Measurements from ENCODE around the gene RAB44. TPM values are rescaled to one million over a fixed set of nuclear protein-coding genes. Genes with fewer than 3 reads are reported as not detected.

RAB44 gene
- total RNA-seq, 1 experiment from 2014 or later, result 0.05 TPM

DNA sequence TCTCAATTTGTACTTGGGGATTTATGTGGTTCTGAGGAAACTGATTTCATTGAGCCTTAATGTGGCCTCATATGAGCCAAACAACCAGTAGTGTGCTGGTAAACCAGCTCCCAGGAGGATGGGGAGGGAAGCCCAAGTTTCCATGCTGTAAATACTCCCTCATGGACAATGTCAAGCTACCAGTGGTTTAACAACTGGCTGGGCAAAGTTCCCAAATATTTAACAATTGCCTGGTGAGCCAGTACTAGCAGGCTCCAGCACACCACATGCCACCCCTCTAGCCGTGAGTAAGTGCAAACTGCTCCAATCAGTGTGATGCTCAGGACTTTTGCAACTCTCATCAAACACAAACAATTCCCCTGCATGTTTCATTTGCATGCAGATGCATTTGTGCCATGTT lies 38.4 kb upstream of the RAB44 start:
- Histone ChIP-seq H3K4me2 (ENCODE audit: low read length) (no peak overlapping the region), H3K9me2 (ENCODE audit: insufficient read depth) (no peaks in the 10 kb centered on the region), H3K9me3 (ENCODE audit: control insufficient read depth in 1 of 2, insufficient read depth in 1 of 2, low read depth in 1 of 2, low read length in 2 of 2) (no peaks in the 10 kb centered on the region), H4K20me1 (ENCODE audit: insufficient read depth) (no peaks in the 10 kb centered on the region), H3K79me2 (ENCODE audit: insufficient read depth, low read length) (no peaks in the 10 kb centered on the region), H2AFZ (ENCODE audit: low read depth, low read length, poor library complexity, severe bottlenecking) (no peak overlapping the region), H3K4me1 (ENCODE audit: control insufficient read depth in 1 of 2, insufficient read depth in 2 of 2, low read length in 2 of 2) (peaks cover 18 to 34% of the 10 kb centered on the region in 2 experiments), H3K4me3 (replicated peaks in 1 of 2; ENCODE audit: low read depth in 1 of 2, low read length in 2 of 2) (no peak overlapping the region), H3K27ac (ENCODE audit: low read depth, low read length) (no peak overlapping the region), H3K9ac (ENCODE audit: low read length) (no peak overlapping the region), H3K27me3 (ENCODE audit: insufficient read depth, low read length) (no peaks in the 10 kb centered on the region), H3K36me3 (ENCODE audit: control insufficient read depth in 1 of 2, insufficient read depth in 2 of 2, low read length in 2 of 2) (no peaks in the 10 kb centered on the region)
- ATAC-seq (no peak), DNase-seq (ENCODE audit: low read depth, low spot score) (no peak)
- ChIA-PET RAD21 (ENCODE audit: low non-redundant PET in 1 of 2, low total read pairs in 2 of 2, uncharacterized antibody in 2 of 2, unreplicated experiment in 2 of 2) (no interaction called here), POLR2A (no interaction called here), CTCF (no interaction called here)
- BruUV-seq (replicated peaks), result no TSS peak
- TF ChIP-seq POLR2A (IDR thresholded peaks at IDR 0.05; ENCODE audit: borderline replicate concordance, extremely low read depth, insufficient read depth, insufficient read length), result no peak
- no peak for TF ChIP-seq TCF7L2 (IDR thresholded peaks at IDR 0.05; ENCODE audit: borderline replicate concordance, extremely low read depth, insufficient read depth, insufficient read length)
- no peak for TF ChIP-seq YY1 (IDR thresholded peaks at IDR 0.05; ENCODE audit: extremely low read depth, insufficient replicate concordance, low read depth, low read length)
- no peak for TF ChIP-seq CEBPB (IDR thresholded peaks at IDR 0.05; ENCODE audit: low read depth)
- TF ChIP-seq EGR1 (IDR thresholded peaks at IDR 0.05; ENCODE audit: low read depth), result no peak
- no peak for TF ChIP-seq ZFX (IDR thresholded peaks at IDR 0.05)
- TF ChIP-seq RAD21 (IDR thresholded peaks at IDR 0.05; ENCODE audit: low read depth), result no peak
- TF ChIP-seq, protein P1, sequence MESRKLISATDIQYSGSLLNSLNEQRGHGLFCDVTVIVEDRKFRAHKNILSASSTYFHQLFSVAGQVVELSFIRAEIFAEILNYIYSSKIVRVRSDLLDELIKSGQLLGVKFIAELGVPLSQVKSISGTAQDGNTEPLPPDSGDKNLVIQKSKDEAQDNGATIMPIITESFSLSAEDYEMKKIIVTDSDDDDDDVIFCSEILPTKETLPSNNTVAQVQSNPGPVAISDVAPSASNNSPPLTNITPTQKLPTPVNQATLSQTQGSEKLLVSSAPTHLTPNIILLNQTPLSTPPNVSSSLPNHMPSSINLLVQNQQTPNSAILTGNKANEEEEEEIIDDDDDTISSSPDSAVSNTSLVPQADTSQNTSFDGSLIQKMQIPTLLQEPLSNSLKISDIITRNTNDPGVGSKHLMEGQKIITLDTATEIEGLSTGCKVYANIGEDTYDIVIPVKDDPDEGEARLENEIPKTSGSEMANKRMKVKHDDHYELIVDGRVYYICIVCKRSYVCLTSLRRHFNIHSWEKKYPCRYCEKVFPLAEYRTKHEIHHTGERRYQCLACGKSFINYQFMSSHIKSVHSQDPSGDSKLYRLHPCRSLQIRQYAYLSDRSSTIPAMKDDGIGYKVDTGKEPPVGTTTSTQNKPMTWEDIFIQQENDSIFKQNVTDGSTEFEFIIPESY (IDR thresholded peaks at IDR 0.05; ENCODE audit: extremely low read depth, insufficient replicate concordance, low read length), result no peak
- no peak for TF ChIP-seq EZH2 (IDR thresholded peaks at IDR 0.05)
- TF ChIP-seq JUND (IDR thresholded peaks at IDR 0.05), result no peak
- TF ChIP-seq, protein P2, sequence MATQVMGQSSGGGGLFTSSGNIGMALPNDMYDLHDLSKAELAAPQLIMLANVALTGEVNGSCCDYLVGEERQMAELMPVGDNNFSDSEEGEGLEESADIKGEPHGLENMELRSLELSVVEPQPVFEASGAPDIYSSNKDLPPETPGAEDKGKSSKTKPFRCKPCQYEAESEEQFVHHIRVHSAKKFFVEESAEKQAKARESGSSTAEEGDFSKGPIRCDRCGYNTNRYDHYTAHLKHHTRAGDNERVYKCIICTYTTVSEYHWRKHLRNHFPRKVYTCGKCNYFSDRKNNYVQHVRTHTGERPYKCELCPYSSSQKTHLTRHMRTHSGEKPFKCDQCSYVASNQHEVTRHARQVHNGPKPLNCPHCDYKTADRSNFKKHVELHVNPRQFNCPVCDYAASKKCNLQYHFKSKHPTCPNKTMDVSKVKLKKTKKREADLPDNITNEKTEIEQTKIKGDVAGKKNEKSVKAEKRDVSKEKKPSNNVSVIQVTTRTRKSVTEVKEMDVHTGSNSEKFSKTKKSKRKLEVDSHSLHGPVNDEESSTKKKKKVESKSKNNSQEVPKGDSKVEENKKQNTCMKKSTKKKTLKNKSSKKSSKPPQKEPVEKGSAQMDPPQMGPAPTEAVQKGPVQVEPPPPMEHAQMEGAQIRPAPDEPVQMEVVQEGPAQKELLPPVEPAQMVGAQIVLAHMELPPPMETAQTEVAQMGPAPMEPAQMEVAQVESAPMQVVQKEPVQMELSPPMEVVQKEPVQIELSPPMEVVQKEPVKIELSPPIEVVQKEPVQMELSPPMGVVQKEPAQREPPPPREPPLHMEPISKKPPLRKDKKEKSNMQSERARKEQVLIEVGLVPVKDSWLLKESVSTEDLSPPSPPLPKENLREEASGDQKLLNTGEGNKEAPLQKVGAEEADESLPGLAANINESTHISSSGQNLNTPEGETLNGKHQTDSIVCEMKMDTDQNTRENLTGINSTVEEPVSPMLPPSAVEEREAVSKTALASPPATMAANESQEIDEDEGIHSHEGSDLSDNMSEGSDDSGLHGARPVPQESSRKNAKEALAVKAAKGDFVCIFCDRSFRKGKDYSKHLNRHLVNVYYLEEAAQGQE (IDR thresholded peaks at IDR 0.05; ENCODE audit: low read depth), result no peak
- intact Hi-C loops (cut with micrococcal nuclease), result no loop called here

All from HCT116 (cell line).